ENCODE measurements around the gene FBXO11.
"Not testable (repeated sequence)": the region's sequence is repeated elsewhere in the genome, so short reads cannot be mapped to it uniquely, and the experiment has no call there.

Gene FBXO11

DNA sequence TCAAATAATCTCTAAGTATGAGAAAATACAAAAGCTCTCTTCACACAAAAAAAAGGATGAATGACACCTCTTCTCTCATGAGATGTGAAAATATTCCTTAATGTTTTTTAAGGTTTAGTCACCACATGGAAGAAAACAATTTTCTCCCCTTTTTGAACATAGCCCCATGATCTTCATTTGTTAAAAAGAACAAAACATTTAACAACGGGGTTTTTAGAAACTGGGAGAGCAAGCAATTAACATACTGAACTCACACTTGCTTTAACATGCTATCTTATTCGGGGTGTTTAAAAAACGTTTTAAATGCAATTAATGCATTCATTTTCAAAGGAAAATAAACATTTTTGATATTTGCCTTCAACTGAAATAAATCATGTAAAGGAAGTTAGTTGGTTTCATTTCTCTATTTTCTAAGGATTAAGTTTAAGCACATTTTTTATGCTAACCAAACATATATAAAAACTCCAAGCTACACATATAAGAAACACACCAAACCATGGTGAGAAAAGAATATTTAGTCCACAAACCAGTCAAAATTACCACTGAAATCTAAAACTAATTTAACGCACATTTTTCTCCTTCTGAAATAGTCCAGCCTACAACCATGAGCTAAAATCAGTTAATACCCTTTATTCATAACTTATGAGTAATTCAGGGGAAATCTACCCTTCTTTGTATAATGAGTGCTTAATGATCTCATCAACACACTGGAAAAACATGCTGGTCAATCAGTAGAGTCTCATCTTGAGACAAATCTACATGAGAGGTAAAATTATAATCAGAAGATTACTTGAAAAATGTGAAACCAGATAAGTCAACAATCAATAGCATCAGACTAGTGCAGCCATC lies 8.2 kb downstream of the FBXO11 start:
- no peak for DNase-seq (ENCODE audit: low read depth in 2 of 2)

DNA sequence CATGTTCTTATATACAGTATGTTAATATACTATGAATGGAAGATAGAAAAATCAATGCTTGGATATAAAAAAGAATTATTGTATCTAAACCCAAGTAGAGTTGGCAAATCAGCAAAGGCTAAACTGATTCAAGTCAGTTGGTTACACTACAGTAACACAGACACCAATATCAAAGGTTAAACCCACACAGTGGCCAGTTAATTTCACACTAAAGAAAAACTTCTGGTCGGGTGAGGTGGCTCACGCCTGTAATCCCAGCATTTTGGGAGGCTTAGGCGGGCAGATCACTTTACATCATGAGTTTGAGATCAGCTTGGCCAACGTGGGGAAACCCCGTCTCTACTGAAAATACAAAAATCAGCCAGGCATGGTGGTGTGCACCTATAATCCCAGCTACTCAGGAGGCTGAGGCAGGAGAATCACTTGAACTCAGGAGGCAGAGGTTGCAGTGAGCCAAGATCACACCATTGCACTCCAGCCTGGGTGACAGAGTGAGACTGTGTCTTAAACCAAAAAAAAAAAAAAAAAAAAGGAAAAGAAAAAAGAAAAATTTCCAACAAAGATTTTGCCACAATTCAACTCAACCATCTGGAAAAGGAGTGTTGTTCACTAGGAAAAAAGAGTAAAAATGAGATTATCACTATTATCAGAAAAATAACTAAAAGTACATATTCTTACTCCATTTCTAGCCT lies 9.0 kb downstream of the FBXO11 start:
- DNase-seq (ENCODE audit: low read depth in 2 of 2): not testable (repeated sequence)

DNA sequence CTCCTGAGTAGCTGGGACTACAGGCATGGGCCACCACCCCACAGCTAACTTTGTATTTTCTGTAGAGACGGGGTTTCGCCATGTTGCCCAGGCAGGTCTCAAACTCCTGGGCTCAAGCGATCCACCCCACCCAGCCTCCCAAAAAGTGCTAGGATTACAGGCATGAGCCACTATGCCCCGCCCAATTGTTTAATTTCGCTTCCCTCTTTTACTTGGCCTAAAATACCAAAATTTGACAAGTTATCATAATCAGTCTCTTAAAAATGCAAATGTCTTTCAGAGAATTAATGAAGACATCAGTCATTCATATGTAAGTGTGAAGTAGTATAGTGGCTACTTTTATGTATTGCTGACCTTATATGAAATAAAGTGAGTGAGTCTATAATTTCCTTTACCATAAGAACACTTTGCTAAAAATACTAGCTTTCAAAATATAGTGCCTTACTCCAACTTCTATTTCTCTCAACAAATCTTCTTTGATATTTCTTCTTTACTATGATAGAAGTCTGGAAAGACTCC lies 9.8 kb downstream of the FBXO11 start:
- DNase-seq (ENCODE audit: low read depth in 2 of 2): no peak

DNA sequence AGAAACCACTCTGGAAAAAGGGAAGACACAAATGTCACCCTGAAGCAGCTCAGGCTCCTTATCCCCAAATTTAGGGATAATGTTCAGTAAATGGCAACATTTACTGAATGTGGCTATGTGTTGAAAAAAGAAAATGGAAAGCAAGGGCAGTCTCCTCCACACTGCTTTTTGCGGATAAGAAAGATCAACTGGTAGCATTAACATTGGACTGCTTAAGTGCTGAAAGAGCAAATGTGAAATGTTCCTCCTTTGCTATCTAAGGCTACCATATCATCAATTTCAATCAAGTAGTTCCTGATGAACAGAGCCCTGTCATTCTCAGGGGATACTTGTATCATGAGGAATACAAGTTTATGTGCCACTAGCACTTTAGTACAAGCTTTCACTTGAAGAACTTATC lies 12.5 kb downstream of the FBXO11 start:
- no peak for DNase-seq (ENCODE audit: low read depth in 2 of 2)

DNA sequence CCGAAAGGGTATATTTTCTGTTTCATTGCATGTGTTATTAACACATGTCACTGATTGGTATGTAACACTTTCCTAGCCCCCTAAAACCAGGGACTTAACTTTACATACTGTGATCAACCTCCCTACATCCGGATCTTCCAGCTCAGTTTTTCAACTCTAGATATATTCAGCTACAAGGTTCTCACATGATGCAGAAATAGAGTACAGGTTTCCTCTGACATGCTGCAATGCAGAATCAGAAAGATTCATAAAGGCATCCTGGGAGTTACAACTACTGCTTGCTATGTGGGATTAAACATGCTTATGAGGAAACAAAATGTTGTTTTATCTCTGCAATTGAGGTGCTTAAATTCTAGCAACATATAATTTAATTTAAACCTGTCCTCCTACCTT lies 14.0 kb downstream of the FBXO11 start:
- no peak for DNase-seq (ENCODE audit: low read depth in 2 of 2)

DNA sequence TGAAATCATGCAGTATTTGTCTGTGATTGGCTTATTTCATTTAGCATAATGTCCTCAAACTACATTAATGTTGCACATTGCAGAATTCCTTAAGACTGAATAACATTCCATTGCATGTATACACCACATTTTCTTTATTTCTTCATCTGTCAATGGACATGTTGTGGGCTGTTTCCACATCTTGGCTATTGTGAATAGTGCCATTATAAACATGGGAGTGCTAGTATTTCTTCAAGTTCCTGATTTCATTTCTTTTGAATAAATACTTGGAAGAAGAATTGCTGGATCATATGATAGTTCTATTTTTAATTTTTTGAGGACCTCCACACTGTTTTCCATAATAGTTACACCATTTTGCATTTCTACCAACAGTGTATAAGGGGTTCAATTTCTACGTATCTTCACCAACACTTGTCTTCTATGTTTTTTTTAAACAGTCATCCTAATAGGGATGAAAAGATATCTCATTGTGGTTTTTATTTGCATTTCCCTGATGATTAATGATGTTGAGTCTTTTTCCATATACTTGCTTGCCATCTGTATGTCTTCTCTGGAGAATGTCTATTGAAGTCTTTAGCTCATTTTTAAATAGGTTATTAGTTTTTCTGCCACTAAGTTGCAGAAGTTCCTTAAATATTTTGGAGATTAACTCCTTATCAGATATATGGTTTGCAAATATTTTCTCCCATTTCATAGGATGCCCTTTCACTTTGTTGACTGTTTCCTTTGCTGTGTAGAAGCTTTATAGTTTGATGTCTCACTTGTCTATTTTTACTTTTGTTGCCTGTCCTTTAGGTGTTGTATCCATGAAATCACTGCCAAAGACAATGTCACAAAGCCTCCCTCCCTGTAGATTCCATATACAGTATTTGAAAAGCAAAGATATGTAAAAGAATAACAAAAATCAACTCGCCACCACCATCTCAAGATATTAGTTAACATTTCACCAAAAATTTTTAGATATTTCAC lies 14.6 kb downstream of the FBXO11 start:
- DNase-seq (ENCODE audit: low read depth in 2 of 2): no peak

DNA sequence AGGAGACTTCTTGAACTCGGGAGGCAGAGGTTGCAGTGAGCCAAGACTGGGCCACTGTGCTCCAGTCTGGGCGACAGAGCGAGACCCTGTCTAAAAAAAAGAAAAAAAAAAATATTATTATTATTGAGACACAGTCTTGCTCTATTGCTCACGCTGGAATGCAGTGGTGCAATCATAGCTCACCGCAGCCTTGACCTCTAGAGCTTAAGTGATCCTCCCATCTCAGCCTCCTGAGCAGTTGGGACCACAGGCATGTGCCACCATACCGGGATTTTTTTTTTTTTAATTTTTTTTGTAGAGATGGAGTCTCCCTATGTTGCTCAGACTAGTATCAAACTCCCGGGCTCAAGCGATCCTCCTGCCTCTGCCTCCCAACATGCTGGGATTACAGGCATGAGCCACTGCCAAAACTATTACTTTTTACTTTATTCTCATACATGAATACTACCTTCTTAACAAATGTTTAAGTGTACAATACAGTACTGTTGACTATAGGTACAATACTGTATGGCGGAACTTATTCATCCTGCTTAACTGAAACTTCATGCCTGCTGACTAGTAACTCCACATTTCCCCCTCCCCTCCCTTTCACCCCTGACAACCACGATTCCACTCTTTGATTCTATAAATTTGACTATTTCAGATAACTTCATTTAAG lies 15.5 kb downstream of the FBXO11 start:
- no peak for DNase-seq (ENCODE audit: low read depth in 2 of 2)

DNA sequence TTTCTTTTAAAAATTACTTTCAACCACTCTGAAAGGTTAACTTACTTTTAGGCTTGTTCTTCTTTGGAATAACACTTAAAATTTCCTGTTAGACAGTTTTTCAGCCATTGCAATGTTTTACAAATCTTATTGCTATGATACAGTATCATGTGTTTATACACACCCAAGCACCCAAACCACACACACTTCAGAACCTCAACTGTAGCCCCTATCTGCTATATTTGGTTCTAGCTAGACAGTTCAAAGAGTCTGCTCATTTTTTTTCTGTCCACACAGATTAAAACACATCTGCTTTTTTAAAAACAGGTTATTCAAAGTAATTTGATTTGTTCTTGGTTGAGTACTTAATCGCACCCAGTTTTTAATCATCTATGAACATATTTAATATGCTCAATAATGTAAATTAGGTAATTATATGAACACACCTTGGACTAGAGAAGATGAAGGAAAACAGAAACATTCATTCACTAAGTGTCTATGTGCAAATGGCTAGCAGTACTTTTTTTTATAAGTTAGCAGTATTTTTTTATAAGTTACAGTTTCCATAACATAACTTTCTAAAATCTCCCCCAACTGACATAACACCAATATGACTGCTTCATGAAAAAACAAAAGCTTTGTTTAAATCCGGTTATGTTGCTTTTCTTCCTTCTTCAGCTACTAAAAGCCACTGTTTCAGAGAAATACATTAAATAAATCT lies 17.6 kb downstream of the FBXO11 start:
- DNase-seq (ENCODE audit: low read depth in 2 of 2): no peak

DNA sequence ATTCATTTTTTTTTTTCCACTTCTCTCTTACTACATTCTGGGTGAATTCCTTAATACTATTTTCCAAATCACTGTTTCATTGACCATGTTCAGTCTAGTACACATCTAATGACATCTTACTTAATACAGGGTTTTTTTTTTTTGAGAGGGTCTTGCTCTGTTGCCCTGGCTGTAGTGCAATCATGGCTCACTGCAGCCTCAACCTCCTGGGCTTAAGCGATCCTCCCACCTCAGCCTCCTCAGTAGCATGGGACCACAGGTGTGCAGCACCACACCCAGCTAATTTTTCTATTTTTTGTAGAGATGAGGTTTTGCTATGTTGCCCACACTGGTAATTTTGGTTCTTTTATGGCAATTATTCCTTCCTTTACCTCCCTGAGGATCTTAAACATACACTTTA lies 29.4 kb downstream of the FBXO11 start:
- no peak for DNase-seq (ENCODE audit: low read depth in 2 of 2)

DNA sequence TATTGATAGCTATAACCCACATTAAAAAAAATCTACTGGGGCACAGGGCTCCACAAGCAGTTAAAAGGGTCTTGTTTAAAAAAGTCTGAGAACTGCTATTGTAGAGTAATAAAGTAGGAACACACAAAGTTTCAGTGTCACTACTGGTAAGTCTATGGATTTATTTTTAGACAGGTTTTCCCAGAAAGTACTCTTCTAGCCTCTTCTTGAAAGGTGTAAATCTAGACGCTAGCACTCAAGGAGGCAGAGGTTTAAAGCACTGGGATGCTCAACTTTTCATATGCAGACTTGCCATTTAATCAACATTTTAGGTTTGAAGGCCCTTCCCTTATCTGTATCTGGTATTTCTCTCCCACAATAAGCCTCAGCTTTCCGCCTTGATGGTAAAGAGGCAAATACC lies 33.4 kb downstream of the FBXO11 start:
- DNase-seq (ENCODE audit: low read depth in 2 of 2): no peak

DNA sequence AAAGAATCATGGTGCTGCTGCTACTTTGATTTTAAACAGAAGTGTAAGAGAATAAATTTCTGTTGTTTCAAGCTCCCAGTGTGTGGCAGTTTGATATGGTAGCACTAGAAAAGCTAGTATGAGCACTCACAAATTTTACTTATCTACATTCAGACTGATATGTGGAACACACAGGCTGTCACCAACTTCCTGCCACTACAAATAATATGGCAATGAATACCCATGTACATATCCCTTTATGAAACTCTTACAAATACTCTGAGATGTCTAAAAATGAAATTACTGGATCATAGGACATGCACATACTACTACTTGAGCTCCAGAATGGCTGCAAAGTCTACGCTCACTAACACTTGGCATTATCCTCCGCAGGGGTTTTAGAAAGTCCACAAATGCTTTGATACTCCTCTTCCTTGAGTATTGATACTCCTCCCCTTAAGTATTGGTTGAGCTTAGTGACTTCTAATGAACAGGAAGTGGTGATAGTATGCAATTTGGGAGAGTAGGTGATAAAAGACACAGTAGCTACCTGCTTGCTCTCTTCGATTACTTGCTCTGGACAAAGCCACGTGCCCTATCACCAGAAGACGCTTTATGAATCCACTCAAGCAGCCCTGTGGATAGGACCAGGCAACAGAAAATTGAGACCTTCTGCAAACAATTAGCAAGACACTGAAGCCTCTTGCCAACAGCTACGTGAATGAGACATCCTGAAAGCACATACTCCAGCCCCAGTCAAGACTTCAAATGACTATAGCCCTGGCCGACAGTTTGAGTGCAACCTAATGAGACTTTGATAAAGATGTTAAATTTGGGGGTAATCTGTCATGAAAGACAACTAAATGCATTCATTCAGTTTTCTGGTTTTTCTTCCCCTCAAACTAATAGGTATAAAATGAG lies 35.4 kb downstream of the FBXO11 start:
- no peak for DNase-seq (ENCODE audit: low read depth in 2 of 2)

DNA sequence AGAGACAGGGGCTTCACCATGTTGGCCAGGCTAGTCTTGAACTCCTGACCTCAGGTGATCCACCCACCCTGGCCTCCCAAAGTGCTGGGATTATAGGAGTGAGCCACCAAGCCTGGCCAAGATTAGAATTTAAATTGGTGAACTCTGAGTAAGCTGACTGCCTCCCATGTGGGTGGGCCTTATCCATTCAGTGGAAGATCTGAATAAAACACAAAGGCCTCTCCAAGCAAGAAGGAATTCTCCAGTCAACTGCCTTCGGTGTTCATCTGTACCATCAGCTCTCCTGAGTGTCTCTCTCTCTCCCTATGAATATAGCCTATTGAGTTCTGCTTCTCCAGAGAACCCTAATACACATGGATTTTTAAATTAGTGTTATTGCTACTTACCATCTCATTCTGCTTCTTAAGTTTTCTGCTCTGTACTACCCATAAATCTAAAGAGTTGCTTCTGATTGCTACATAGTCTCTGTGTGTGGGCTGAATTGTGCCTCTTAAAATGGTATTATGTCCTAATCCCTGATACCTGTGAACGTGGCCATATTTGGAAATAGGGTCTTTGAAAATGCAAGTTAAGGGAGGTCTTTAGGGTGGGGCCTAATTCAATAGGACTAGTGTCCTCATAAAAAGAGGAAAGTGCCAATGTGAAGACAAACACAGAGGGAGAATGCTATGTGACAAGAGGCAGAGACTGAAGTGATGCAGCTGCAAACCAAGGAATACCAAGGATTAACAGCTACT lies 36.3 kb downstream of the FBXO11 start:
- no peak for DNase-seq (ENCODE audit: low read depth in 2 of 2)

DNA sequence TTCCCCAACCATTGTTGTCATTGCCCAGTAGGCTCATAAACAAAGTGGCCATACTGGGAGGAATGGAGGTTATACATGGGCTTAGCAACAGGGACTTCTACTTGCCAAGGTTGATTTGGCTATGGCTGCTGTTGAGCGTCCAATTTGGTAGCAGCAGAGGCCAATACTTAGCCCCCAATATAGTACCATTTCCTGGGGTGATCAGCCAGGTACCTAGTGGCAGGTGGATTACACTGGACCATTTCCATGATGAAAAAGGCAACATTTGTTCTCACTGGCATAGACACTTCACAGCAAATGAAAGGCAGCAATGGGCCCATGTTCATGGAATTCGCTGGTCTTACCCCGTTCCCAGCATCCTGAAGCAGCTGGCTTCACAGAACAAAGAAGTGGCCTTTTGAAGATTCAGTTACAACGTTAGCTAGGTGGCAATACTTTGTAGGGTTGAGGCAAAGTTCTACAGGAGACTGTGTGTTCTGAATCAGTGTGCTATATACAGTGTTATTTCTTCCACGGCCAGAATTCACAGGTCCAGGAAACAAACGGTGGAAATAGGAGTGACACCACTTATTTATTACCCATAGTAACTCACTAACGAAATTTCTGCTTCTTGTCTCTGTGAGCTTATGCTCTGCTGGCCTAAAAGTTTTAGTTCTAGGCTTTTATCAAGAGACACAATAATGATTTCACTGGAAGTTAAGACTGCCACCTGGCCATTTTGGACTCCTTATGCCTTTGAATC lies 37.5 kb downstream of the FBXO11 start:
- no peak for DNase-seq (ENCODE audit: low read depth in 2 of 2)

DNA sequence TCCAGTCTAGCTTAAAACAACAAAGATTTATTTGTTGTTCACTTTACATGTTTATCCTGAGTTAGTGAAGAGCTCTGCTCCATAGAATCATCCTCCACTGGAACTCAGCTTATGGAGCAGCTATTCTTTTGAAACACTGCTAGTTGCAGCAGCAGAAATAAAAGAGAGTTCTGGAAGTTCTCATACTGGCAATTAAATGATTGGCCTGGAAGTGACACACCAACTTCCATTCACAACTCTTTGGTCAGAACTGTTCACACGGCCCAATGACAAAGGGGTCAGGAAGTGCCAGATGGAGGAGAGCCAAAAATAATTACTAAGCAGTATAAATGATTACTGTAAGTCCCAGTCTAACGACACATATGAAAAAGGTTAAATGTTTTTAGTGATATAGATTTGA lies 39.1 kb downstream of the FBXO11 start:
- DNase-seq (ENCODE audit: low read depth in 2 of 2): no peak

DNA sequence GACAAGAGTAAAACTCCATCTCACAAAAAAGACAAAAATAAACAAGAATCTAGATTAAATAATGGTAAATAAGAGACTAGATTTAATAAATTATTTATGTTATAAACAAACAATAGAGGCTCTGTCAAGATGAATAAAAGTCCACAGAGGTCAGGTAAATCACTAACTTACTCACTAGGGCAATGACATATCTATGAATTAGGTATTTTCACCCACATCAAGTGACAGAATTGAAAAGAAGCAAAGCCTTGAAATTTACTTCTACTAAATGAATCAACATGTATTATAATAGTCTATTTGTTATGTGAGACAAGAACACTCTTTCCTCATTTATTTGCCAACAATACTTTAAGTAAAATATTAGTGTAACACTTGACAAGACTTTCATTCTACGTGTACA lies 41.7 kb downstream of the FBXO11 start:
- no peak for DNase-seq (ENCODE audit: low read depth in 2 of 2)

DNA sequence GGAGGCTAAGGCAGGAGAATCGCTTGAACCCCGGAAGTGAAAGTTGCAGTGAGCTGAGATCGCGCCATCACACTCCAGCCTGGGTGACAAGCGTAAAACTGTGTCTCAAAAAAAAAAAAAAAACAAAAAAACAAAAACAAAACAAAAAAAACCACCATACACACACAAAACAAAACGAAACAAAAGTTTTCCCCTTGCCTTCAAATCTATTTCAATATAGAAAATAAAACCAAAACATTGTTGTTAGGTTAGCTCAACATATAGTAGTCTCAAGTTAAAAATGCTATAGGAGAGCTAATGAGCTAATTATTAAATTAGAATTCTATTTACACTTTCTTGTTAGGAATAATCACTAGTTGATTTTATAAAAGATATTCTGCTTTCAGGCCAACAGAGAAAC lies 43.3 kb downstream of the FBXO11 start:
- no peak for DNase-seq (ENCODE audit: low read depth in 2 of 2)

DNA sequence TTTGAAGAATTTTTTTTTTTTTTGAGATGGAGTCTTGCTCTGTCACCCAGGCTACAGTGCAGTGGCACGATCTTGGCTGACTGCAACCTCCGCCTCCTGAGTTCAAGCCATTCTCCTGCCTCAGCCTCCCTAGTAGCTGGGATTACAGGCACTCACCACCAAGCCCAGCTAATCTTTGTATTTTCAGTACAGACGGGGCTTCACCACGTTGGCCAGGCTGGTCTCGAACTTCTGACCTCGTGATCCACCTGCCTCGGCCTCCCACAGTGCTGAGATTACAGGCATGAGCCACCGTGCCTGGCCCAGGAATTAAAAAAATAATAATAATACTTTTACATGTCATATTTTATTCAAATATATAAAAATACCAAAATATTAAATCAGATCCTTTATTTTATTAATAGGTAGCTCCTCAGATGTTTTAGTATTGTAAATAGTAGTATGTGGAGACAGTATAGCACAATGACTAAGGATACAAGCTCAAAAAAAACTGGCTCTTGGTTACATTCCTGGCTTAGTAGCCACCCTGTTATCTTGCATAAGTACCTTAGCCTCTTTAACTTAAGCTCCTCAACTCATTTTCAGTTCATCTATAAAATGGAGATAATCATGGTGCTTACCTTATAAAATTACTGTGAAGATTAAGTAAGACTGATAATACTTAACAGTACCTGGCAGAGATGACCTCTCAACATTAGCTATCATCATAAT lies 53.1 kb downstream of the FBXO11 start:
- DNase-seq (ENCODE audit: low read depth in 2 of 2): not testable (repeated sequence)

DNA sequence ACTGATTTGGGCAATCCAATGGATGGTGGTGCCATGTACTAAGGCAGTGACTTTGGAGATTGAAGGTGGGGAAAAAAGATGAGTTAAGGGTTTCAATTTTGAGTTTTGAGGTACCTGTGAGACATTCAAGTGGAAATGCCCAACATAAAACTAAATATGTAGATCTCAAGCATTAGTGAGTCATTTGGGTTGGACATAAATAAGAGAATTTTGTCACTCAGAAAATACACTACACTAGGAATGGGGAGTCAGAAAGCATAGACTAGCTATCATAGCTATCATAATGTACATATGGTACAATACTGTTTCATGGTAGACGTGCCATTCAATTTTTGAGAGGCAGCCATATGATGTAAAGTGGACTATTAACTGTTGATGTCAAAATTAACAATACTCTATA lies 56.1 kb downstream of the FBXO11 start:
- no peak for DNase-seq (ENCODE audit: low read depth in 2 of 2)
